Urinary bladder (tissue), 4 donors: ENCODE data around the gene PRIM2. TPM values are rescaled to one million over a fixed set of nuclear protein-coding genes. Genes with fewer than 3 reads are reported as not detected.
A peak's percentile ranks its signal among the peaks of the same experiment; 100 is the strongest.
"Not testable (repeated sequence)": the region's sequence is repeated elsewhere in the genome, so short reads cannot be mapped to it uniquely, and the experiment has no call there.

Source experiments
- DNase-seq: peaks from one replicate; pipeline ENCODE4 v3.0.0-alpha.2; 2015; ENCODE audit errors: extremely low spot score
- H3K27ac ChIP-seq: one replicate; pipeline ENCODE4 v1.5.1; 2013; ENCODE audit warnings: low read depth, mild to moderate bottlenecking, moderate library complexity
- H3K36me3 ChIP-seq: one replicate; pipeline ENCODE4 v1.6.1; 2013; ENCODE audit warnings: mild to moderate bottlenecking, moderate library complexity; ENCODE audit not compliant: insufficient read depth
- H3K4me1 ChIP-seq: one replicate; pipeline ENCODE4 v1.6.1; 2013; ENCODE audit warnings: mild to moderate bottlenecking, moderate library complexity; ENCODE audit not compliant: insufficient read depth
- H3K4me3 ChIP-seq: one replicate; pipeline ENCODE4 v1.5.1; 2013; ENCODE audit warnings: low read depth, low read length
- WGBS: extraction: QIAGEN DNeasy Blood & Tissue Kit; methylation state at CpG from one replicate; pipeline ENCODE4 v1.1.7; 2013; 5-methylcytosine and 5-hydroxymethylcytosine counted together
- polyA plus RNA-seq: library from polyadenylated mRNA; stranded (reverse); fragments of 200-250 nt; gene quantifications from one replicate; pipeline ENCODE4 v1.2.3, GENCODE V29; 2013
- total RNA-seq: library from RNA; depleted of rRNA; stranded (reverse); fragments of >200 nt; gene quantifications from one replicate; pipeline ENCODE4 v1.2.3, GENCODE V29; 2014
- donor health status: healthy with polysubstance abuse.
- donor health status: healthy.

The PRIM2 gene
- total and polyA plus RNA-seq, 2 donors: 6.9 to 42.7 TPM

- H3K36me3 ChIP-seq, DNase-seq, H3K4me1 ChIP-seq, H3K4me3 ChIP-seq, H3K27ac ChIP-seq: not testable (repeated sequence)
- WGBS: 48% methylated on average over 4 of the region's 4 CpGs
Measured at GRCh38 chr6:57461022-57461421, 143.6 kb downstream of the PRIM2 start.

GRCh38 chr6:57463809-57464208, 146.4 kb downstream of the PRIM2 start:
- 66% methylated on average over 5 of the region's 5 CpGs for WGBS
- DNase-seq, H3K4me1 ChIP-seq: not testable (repeated sequence)

GRCh38 chr6:57465968-57466367, 148.5 kb downstream of the PRIM2 start:
- not testable (repeated sequence) for DNase-seq, H3K4me3 ChIP-seq, H3K4me1 ChIP-seq, H3K36me3 ChIP-seq, H3K27ac ChIP-seq
- WGBS: 98% methylated on average over 3 of the region's 3 CpGs

More at GRCh38 chr6:57463809-57464208, 146.4 kb downstream of the PRIM2 start:
- H3K4me3 ChIP-seq, H3K36me3 ChIP-seq, H3K27ac ChIP-seq: not testable (repeated sequence)

GRCh38 chr6:57469072-57469471, 151.6 kb downstream of the PRIM2 start:
- no peaks in the 10 kb centered on the region for H3K4me1 ChIP-seq
- H3K27ac ChIP-seq: no peak overlapping the region
- no peak for DNase-seq
- WGBS: 58% methylated on average over 3 of the region's 3 CpGs
- no peaks in the 10 kb centered on the region for H3K36me3 ChIP-seq
- no peak overlapping the region for H3K4me3 ChIP-seq

- H3K36me3 ChIP-seq, DNase-seq, H3K4me1 ChIP-seq, H3K27ac ChIP-seq, H3K4me3 ChIP-seq: not testable (repeated sequence)
- 84% methylated on average over 3 of the region's 4 CpGs for WGBS
Measured at GRCh38 chr6:57470148-57470547, 152.7 kb downstream of the PRIM2 start.

- H3K36me3 ChIP-seq, DNase-seq, H3K27ac ChIP-seq, H3K4me1 ChIP-seq, H3K4me3 ChIP-seq: not testable (repeated sequence)
- WGBS: 74% methylated on average over 1 of the region's 1 CpG
Measured at GRCh38 chr6:57471314-57471864, 154.0 kb downstream of the PRIM2 start.

- H3K27ac ChIP-seq, H3K4me1 ChIP-seq, H3K4me3 ChIP-seq, H3K36me3 ChIP-seq: not testable (repeated sequence)
- DNase-seq: peak; percentile 36
- WGBS: 21% methylated on average over 3 of the region's 3 CpGs
Measured at GRCh38 chr6:57472861-57473362, 155.5 kb downstream of the PRIM2 start.

- not testable (repeated sequence) for H3K36me3 ChIP-seq
- WGBS: 83% methylated on average over 6 of the region's 6 CpGs
Measured at GRCh38 chr6:57474862-57475475, 157.5 kb downstream of the PRIM2 start.

GRCh38 chr6:57475656-57476055, 158.2 kb downstream of the PRIM2 start:
- WGBS: 73% methylated on average over 2 of the region's 2 CpGs
- not testable (repeated sequence) for H3K27ac ChIP-seq, DNase-seq, H3K36me3 ChIP-seq, H3K4me3 ChIP-seq, H3K4me1 ChIP-seq

More at GRCh38 chr6:57474862-57475475, 157.5 kb downstream of the PRIM2 start:
- H3K4me3 ChIP-seq, H3K4me1 ChIP-seq, DNase-seq, H3K27ac ChIP-seq: not testable (repeated sequence)

GRCh38 chr6:57480194-57480593, 162.8 kb downstream of the PRIM2 start:
- not testable (repeated sequence) for H3K36me3 ChIP-seq, DNase-seq, H3K4me1 ChIP-seq, H3K4me3 ChIP-seq, H3K27ac ChIP-seq

- H3K36me3 ChIP-seq, H3K27ac ChIP-seq, DNase-seq, H3K4me3 ChIP-seq, H3K4me1 ChIP-seq: not testable (repeated sequence)
- WGBS: 94% methylated on average over 1 of the region's 1 CpG
Measured at GRCh38 chr6:57481121-57481520, 163.7 kb downstream of the PRIM2 start.

- H3K36me3 ChIP-seq, H3K4me1 ChIP-seq, H3K4me3 ChIP-seq, DNase-seq, H3K27ac ChIP-seq: not testable (repeated sequence)
- WGBS: 82% methylated on average over 4 of the region's 4 CpGs
Measured at GRCh38 chr6:57482471-57482870, 165.0 kb downstream of the PRIM2 start.

- H3K4me1 ChIP-seq, H3K27ac ChIP-seq, H3K4me3 ChIP-seq, H3K36me3 ChIP-seq, DNase-seq: not testable (repeated sequence)
- 55% methylated on average over 4 of the region's 4 CpGs for WGBS
Measured at GRCh38 chr6:57486494-57487081, 169.2 kb downstream of the PRIM2 start.

GRCh38 chr6:57488551-57488950, 171.1 kb downstream of the PRIM2 start:
- not testable (repeated sequence) for H3K27ac ChIP-seq, H3K4me1 ChIP-seq, DNase-seq, H3K36me3 ChIP-seq, H3K4me3 ChIP-seq
- WGBS: 78% methylated on average over 3 of the region's 3 CpGs
